ENCODE data around the gene GMEB2. TPM values are rescaled to one million over a fixed set of nuclear protein-coding genes. Genes with fewer than 3 reads are reported as not detected.
"Not testable (repeated sequence)": the region's sequence is repeated elsewhere in the genome, so short reads cannot be mapped to it uniquely, and the experiment has no call there.

The GMEB2 gene
- total RNA-seq, 2 donors from 2014 or later: 11.5 to 12.3 TPM

GRCh38 chr20:63661108-63661507 lies 34.2 kb upstream of the GMEB2 start:
- Histone ChIP-seq H3K4me1 (ENCODE audit: control insufficient read depth, insufficient read depth, low read length) (peaks cover 4% of the 10 kb centered on the region), H3K4me3 (ENCODE audit: low read length) (no peak overlapping the region), H3K27ac (ENCODE audit: low read depth, low read length) (no peak overlapping the region), H3K9me3 (ENCODE audit: control insufficient read depth, low read length) (no peaks in the 10 kb centered on the region), H3K36me3 (ENCODE audit: control insufficient read depth, insufficient read depth, low read length) (peaks cover 19% of the 10 kb centered on the region), H3K9ac (ENCODE audit: extremely low read depth, low read length, poor library complexity, severe bottlenecking) (no peak overlapping the region), H3K27me3 (ENCODE audit: control insufficient read depth, insufficient read depth, low read length, poor library complexity, severe bottlenecking) (no peaks in the 10 kb centered on the region)
- no peak for DNase-seq
- Mint-ChIP-seq H3K36me3 (ENCODE audit: low read depth) (peaks cover 15% of the 10 kb centered on the region), H3K9me3 (no peaks in the 10 kb centered on the region), H3K4me1 (peaks cover 4% of the 10 kb centered on the region), H3K27ac (no peak overlapping the region), H3K4me3 (no peak overlapping the region), H3K27me3 (ENCODE audit: insufficient read depth) (no peaks in the 10 kb centered on the region)
- TF ChIP-seq, protein P1, sequence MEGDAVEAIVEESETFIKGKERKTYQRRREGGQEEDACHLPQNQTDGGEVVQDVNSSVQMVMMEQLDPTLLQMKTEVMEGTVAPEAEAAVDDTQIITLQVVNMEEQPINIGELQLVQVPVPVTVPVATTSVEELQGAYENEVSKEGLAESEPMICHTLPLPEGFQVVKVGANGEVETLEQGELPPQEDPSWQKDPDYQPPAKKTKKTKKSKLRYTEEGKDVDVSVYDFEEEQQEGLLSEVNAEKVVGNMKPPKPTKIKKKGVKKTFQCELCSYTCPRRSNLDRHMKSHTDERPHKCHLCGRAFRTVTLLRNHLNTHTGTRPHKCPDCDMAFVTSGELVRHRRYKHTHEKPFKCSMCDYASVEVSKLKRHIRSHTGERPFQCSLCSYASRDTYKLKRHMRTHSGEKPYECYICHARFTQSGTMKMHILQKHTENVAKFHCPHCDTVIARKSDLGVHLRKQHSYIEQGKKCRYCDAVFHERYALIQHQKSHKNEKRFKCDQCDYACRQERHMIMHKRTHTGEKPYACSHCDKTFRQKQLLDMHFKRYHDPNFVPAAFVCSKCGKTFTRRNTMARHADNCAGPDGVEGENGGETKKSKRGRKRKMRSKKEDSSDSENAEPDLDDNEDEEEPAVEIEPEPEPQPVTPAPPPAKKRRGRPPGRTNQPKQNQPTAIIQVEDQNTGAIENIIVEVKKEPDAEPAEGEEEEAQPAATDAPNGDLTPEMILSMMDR (conservative IDR thresholded peaks at IDR 0.05): no peak
- WGBS, 2 experiments (ENCODE audit: insufficient coverage in 1 of 2, insufficient read length in 1 of 2): 94 to 100% methylated on average over 13 to 22 of the region's 22 CpGs

DNA sequence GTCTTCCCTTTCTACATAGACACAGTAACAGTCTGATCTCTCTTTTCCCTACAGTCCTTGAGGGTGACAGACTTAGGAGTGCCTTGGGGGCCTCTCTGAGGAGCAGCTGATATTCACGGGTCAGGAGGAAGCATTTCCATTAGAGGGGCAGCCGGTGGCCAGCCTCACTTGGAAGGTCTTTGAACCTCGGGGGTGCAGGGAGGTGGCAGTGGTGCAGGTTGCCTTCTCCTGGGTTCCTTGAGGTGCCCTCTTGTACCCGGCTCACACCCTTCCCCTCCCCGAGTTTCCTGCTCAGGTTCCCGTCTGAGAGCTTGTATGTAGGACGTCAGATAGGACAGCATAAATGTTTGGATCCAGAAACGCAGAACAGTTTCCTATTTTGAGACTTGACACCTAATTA lies 33.7 kb upstream of the GMEB2 start:
- DNase-seq: no peak
- H3K36me3 Mint-ChIP-seq (ENCODE audit: low read depth): peaks cover 11% of the 10 kb centered on the region
- H3K9me3 ChIP-seq (ENCODE audit: control insufficient read depth, low read length): no peaks in the 10 kb centered on the region
- H3K4me3 ChIP-seq (ENCODE audit: low read length): no peak overlapping the region
- H3K36me3 ChIP-seq (ENCODE audit: control insufficient read depth, insufficient read depth, low read length): peaks cover 19% of the 10 kb centered on the region
- no peak overlapping the region for H3K27ac ChIP-seq (ENCODE audit: low read depth, low read length)
- H3K4me3 Mint-ChIP-seq: no peak overlapping the region
- H3K27me3 ChIP-seq (ENCODE audit: control insufficient read depth, insufficient read depth, low read length, poor library complexity, severe bottlenecking): no peaks in the 10 kb centered on the region
- TF ChIP-seq, protein P1 (conservative IDR thresholded peaks at IDR 0.05): no peak
- H3K9ac ChIP-seq (ENCODE audit: extremely low read depth, low read length, poor library complexity, severe bottlenecking): no peak overlapping the region
- peaks cover 4% of the 10 kb centered on the region for H3K4me1 Mint-ChIP-seq
- H3K9me3 Mint-ChIP-seq: no peaks in the 10 kb centered on the region
- no peak overlapping the region for H3K27ac Mint-ChIP-seq
- H3K4me1 ChIP-seq (ENCODE audit: control insufficient read depth, insufficient read depth, low read length): peaks cover 4% of the 10 kb centered on the region
- 88 to 93% methylated on average over 6 to 8 of the region's 8 CpGs for WGBS, 2 experiments (ENCODE audit: insufficient coverage in 1 of 2, insufficient read length in 1 of 2)
- H3K27me3 Mint-ChIP-seq (ENCODE audit: insufficient read depth): no peaks in the 10 kb centered on the region

DNA sequence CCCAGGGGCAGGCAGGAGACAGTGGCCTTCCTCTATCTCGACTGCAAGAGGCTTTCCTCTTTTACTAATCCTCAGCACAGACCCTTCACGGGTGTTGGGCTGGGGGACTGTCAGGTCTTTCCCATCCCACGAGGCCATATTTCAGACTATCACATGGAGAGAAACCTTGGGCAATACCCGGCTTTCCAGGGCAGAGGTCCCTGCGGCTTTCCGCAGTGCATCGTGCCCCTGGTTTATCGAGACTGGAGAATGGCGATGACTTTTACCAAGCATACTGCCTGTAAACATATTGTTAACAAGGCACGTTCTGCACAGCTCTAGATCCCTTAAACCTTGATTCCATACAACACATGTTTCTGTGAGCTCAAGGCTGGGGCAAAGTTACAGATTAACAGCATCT lies 33.3 kb upstream of the GMEB2 start:
- not testable (repeated sequence) for H3K4me3 ChIP-seq (ENCODE audit: low read length); H3K9ac ChIP-seq (ENCODE audit: extremely low read depth, low read length, poor library complexity, severe bottlenecking); H3K4me1 ChIP-seq (ENCODE audit: control insufficient read depth, insufficient read depth, low read length); H3K27me3 Mint-ChIP-seq (ENCODE audit: insufficient read depth); DNase-seq; H3K4me1 Mint-ChIP-seq; H3K9me3 ChIP-seq (ENCODE audit: control insufficient read depth, low read length); H3K27ac ChIP-seq (ENCODE audit: low read depth, low read length); H3K27me3 ChIP-seq (ENCODE audit: control insufficient read depth, insufficient read depth, low read length, poor library complexity, severe bottlenecking); H3K27ac Mint-ChIP-seq; H3K9me3 Mint-ChIP-seq
- H3K4me3 Mint-ChIP-seq: peak overlapping the region; percentile 90
- WGBS, 2 experiments (ENCODE audit: insufficient coverage in 1 of 2, insufficient read length in 1 of 2): 90 to 93% methylated on average over 9 to 10 of the region's 10 CpGs
- H3K36me3 ChIP-seq (ENCODE audit: control insufficient read depth, insufficient read depth, low read length): peaks cover 19% of the 10 kb centered on the region
- peaks cover 11% of the 10 kb centered on the region for H3K36me3 Mint-ChIP-seq (ENCODE audit: low read depth)

DNA sequence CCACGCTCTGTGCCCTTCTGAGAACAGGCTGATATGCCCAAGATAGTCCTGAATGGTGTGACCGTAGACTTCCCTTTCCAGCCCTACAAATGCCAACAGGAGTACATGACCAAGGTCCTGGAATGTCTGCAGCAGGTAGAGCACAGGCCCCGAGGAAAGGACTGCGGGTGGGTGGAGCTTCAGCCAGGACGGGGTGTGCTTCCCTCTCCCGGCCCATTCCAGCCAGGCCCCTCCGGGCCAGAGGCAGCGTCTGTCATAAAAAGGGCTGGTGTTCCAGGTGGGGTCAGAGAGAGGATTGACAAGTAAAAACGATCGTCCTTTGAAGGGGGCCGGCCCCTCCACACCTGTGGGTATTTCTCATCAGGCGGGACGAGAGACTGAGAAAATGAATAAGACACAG lies 32.5 kb upstream of the GMEB2 start:
- Histone ChIP-seq H3K4me3 (ENCODE audit: low read length) (peak overlapping the region; percentile 91), H3K9me3 (ENCODE audit: control insufficient read depth, low read length) (no peaks in the 10 kb centered on the region), H3K27ac (ENCODE audit: low read depth, low read length) (no peak overlapping the region), H3K9ac (ENCODE audit: extremely low read depth, low read length, poor library complexity, severe bottlenecking) (peak overlapping the region; percentile 52), H3K27me3 (ENCODE audit: control insufficient read depth, insufficient read depth, low read length, poor library complexity, severe bottlenecking) (no peaks in the 10 kb centered on the region), H3K36me3 (ENCODE audit: control insufficient read depth, insufficient read depth, low read length) (peaks cover 19% of the 10 kb centered on the region), H3K4me1 (ENCODE audit: control insufficient read depth, insufficient read depth, low read length) (peaks cover 4% of the 10 kb centered on the region)
- 82 to 88% methylated on average over 12 to 13 of the region's 13 CpGs for WGBS, 2 experiments (ENCODE audit: insufficient coverage in 1 of 2, insufficient read length in 1 of 2)
- Mint-ChIP-seq H3K4me3 (peak overlapping the region; percentile 90), H3K36me3 (ENCODE audit: low read depth) (peaks cover 11% of the 10 kb centered on the region), H3K27me3 (ENCODE audit: insufficient read depth) (no peaks in the 10 kb centered on the region), H3K4me1 (peaks cover 4% of the 10 kb centered on the region), H3K9me3 (no peaks in the 10 kb centered on the region), H3K27ac (peak overlapping the region; percentile 95)
- TF ChIP-seq, protein P1 (conservative IDR thresholded peaks at IDR 0.05): no peak
- DNase-seq: no peak
